ENCODE results near the gene SUPT4H1.

Gene SUPT4H1

DNA sequence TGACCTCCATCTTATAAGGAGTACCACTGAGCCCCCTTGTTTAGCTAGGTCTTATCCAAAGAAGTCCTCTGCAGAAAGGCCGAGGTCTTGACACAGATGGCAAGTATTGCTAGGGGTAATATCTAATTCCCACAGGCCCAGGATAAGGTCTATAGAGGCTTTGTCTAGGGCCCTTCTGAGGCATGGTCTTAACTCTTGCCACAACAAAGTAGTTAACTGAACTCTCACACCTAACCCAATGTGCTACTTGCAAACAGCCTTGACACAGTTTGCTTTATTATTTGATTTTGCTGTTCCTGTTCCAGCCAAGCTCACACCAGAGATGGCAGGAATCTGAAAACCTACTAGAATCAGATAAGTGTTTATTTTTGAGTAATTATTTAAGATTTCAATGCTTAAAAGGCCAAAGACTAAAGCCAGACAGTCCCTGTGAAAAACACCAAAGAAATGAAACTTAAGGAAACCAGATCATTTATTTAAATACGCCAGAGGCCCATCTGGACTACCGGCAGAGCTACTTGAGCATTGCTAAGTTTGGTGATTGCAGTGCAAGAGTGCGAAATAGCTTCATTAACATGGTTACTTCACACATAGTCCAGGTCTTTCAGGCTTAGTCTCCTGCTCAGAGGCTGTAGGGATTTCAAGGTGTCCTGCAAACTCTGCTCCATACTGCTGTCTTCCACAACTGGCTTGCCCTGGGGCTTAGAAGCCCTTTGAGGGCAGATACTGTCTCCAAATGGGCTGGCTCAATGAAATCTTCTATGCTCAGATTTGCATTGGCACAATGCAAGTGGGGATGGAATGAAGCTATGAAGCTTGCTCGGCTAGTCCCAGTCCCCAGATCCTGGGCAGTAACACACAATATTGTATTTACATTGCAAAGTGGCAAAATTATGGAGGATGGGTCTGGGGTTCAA is 28.5 kb upstream of the SUPT4H1 start:
- no peak for DNase-seq (ENCODE audit: low read depth in 2 of 2)

GRCh38 chr17:58379511-58379824 is 27.5 kb upstream of the SUPT4H1 start:
- DNase-seq (ENCODE audit: low read depth in 2 of 2), result no peak

DNA sequence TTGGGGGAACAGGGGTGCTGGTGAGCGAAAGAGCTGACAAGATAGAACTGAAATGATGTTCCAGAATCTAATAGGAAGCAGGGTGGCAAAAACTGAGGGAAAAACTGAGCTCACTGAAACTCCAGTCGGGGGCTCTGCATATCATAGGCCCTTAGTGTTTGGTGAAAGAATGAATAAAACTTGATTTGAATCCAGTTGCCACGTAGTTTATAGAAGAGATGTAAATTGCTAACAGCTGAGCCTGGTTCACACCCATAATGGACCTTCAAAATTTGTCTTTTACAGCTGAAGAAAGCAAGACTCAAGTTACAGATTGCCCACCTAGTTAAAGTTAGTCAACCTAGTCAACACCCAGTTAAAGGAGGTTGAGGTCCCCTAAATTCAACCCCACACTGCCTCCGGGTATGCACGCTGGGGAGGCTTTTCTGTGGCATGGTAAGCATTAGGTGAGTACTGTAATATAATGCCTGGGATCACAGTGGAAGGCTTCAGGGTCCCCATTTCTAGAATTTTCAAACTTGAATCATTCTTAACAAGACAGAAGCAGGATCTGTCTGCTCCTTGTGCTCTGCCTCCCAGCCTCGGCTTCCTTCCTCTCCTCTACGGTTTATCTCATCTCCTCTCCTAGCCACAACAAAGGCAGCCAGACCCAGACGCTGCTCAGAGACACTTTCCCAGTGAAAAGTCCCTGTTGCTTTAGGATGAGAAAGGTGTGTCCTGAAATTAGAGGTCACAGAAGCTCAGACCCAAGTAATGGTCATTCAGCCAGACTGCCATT is 26.9 kb upstream of the SUPT4H1 start:
- DNase-seq (ENCODE audit: low read depth in 2 of 2), result no peak

DNA sequence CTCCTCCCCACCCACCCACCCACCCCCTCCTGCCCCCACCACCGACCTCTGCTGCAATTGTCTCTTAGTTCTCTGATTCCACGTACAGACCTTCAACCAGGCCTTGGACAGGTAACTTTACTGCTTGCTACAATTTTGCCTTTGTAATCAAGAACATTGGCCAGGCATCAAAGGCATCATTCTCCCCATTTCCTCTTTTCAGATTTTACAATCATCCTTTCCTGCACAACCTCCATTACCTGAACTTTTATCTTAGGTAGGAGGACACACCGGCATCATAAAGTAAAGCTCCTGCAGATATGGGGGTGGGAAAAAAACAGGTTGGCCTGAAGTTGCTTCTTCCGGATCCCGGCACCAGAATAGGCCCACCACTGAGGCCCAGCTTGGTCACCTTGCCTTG is 25.7 kb upstream of the SUPT4H1 start:
- no peak for DNase-seq (ENCODE audit: low read depth in 2 of 2)

DNA sequence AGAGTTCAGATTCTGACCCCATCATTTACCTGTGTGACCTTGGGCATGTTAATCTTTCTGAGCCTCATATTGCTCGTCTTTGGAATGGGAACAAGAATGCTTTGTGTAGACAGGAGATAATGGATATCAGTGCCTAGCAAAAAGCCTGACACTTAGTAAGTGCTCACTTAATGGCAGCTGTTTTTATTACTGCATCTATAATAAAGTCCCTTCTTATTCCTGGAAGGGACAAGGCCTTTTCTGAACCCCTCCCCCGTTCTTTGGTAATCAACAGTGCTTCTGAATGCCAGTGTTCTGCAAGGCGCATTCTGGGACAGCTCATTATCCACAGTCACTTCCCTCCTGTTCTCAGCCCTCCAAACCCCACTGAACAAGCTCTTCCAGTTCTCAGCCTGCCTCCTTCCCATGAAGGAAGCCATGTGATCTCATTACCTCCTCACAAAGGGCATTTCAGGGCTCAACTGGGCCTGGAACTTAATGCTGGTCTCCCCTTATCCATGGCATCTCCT is 25.1 kb upstream of the SUPT4H1 start:
- DNase-seq (ENCODE audit: low read depth in 2 of 2), result no peak

DNA sequence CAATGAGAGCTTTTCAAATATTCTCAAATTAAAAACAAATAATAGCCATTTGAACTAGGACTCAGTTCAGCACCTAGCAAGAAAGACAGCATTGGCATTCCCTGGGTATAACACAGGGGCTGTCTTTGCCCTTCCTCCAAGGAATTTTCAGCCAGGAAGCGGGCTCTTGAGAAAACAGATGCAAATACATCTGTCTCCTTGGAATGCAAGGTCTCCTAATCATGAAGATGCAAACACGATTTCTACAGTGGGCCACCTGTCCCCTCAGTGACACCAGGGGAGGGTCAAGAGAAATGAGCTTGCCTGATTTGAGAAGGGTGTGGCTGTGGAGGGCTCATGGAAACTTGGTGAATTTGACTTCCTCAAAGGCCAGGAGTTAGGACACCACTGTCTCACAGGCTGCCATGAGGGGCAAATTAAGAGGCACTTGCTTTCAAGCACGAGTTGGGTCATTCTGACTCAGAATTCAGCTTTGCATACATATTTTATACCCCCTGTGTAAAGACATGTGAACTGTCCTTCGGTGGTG is 24.5 kb upstream of the SUPT4H1 start:
- DNase-seq (ENCODE audit: low read depth in 2 of 2), result no peak

DNA sequence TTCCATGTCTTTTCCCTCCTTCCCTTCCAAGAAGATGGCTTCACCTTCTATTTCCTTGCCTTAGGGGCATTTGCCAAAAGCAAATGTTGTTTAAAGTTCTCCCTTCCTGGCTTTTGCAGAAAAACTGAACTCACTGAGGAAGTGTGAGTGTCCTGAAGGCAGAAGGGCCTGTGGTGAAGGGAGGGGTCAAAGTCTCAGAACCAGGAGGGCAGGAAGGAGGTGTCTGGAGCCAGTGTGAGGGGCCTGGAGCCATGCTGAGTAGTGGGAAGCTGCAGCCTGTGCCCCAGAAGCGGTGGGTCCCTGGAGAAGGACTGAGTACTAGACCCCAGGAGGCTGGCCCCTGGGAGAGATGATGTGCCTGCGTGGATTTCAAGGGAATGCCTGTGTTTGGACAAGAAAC is 23.8 kb upstream of the SUPT4H1 start:
- no peak for DNase-seq (ENCODE audit: low read depth in 2 of 2)

- DNase-seq (ENCODE audit: low read depth in 2 of 2), result no peak
Measured at GRCh38 chr17:58375256-58375655, 23.3 kb upstream of the SUPT4H1 start.

DNA sequence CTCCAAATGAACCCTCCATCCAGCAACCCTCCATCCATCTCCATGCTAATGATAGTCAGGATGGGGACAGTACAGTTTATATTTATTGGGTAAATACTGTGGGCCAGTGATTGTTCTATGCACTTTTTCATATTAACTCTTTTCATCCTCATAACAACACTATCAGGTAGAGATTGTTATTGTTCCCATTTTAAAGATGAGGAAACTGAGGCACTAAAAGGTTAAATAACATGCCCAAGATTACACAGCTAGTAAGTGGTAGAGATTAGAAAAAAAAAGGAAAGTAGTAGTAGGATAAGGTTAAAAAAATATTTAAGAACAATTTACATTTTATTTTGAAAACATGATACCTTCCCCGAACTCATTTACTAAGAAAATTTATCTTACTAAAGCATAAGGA is 21.9 kb upstream of the SUPT4H1 start:
- DNase-seq (ENCODE audit: low read depth in 2 of 2), result no peak

DNA sequence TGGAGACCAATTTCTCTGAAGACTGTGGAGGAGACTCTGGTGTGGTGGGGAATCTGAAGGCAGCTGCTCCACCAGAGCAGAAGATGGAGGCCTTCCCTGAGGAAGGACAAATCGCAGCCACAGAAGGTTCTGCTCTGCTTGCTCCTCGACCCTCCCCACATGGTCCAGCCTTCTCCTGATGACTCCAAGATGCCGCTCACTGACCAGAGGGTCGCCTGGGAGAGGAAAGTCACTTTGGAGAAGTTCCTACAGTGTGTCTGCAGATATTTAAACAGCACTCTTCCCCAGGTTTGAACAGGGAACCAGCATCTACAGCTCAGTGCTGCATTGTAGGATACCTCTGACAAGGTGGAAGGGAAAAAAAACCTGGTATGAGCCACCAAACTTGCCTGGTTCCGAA is 21.0 kb upstream of the SUPT4H1 start:
- DNase-seq (ENCODE audit: low read depth in 2 of 2), result no peak

- DNase-seq (ENCODE audit: low read depth in 2 of 2), result no peak
Measured at GRCh38 chr17:58371300-58371950, 19.4 kb upstream of the SUPT4H1 start.

- DNase-seq (ENCODE audit: low read depth in 2 of 2), result no peak
Measured at GRCh38 chr17:58370716-58371115, 18.7 kb upstream of the SUPT4H1 start.

GRCh38 chr17:58370309-58370708 is 18.3 kb upstream of the SUPT4H1 start:
- no peak for DNase-seq (ENCODE audit: low read depth in 2 of 2)

- DNase-seq (ENCODE audit: low read depth in 2 of 2), result no peak
Measured at GRCh38 chr17:58369214-58370031, 17.4 kb upstream of the SUPT4H1 start.

DNA sequence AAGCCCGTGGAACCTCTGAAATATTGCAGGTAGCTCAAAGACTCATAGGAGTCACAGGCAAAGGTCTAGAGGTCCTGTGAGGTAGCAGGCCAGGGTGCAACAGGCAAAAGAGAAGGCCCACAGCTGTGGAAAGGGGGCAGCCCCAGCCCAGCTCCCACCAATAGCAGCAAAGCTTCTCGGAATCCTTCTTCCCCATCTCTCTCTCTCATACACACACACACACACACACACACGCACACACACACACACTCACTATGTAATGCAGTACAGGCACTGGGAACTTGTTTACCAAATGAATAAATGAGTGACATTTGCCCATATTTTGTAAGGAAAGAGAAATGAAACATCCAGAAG is 16.8 kb upstream of the SUPT4H1 start:
- no peak for DNase-seq (ENCODE audit: low read depth in 2 of 2)

DNA sequence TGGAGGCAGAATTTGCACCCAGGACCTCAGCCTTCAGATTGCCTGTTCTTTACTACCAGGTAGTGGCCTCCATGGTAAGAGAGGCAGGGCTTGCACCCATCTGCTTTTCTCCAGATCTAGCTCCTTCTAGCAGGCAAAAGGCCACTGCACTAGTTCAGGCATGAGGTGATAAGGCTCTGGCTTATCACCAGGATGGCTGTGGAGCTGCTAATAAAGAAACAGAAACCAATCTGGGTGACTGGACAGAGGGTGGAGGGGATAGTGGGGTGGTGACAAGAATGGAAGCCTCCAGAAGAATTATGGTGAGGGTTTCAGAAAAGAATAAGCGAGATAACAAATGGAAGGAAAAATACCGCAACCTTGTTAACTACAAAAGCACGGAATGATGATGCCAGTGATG is 15.5 kb upstream of the SUPT4H1 start:
- no peak for DNase-seq (ENCODE audit: low read depth in 2 of 2)

DNA sequence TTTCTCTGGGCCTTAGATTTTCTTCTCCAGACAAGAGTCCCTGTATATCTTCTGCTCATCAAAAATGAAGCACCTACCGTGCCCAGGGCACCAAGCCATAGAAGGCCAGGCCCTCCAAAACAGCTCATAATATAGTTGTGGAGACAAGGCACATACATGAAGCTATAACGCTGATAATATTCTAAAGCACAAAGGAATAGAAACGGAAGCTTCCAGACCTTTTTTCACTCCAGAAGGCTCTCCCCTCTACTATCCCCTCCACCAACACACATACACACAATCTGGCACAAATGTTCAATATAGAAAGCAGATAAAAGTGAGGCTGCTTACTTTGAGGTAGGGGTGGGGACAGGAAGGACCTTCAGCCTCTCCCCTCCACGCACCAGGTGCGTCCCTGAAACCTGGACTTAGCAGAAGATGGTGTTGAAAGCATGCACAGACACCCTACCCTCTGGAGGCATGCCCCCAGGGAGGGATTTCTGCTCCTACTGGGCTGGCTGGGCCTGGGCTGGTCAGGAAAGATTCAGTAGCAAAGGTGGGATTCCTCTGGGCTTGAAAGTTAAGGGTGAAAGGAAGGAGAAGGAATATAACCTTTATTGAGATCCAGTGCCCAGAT is 14.1 kb upstream of the SUPT4H1 start:
- no peak for DNase-seq (ENCODE audit: low read depth in 2 of 2)

- no peak for DNase-seq (ENCODE audit: low read depth in 2 of 2)
Measured at GRCh38 chr17:58365185-58365979, 13.4 kb upstream of the SUPT4H1 start.

- no peak for DNase-seq (ENCODE audit: low read depth in 2 of 2)
Measured at GRCh38 chr17:58364270-58364942, 12.4 kb upstream of the SUPT4H1 start.
